HepG2 (cell line): ENCODE measurements around the gene LZTS2. TPM values are rescaled to one million over a fixed set of nuclear protein-coding genes. Genes with fewer than 3 reads are reported as not detected.

Experiments used
- ATAD3A ChIP-seq: sonication (generic); formaldehyde crosslinking; IDR thresholded peaks from 2 replicates; pipeline ENCODE4 v1.4.0; 2020; ENCODE audit warnings: missing genetic modification reagents
- ETV6 ChIP-seq: sonication (generic); formaldehyde crosslinking; conservative IDR thresholded peaks from 2 replicates; pipeline ENCODE4 v1.4.0; 2020; ENCODE audit warnings: missing genetic modification reagents
- FOXP1 ChIP-seq, 2 experiments: fragments of 450-650 bp in 1 of 2; IDR thresholded peaks; 2 replicates each; pipeline ENCODE4 v1.6.1; 2017 to 2018; ENCODE audit warnings: antibody characterized with exemption in 1 of 2
- HMGA1 ChIP-seq: sonication (generic); formaldehyde crosslinking; conservative IDR thresholded peaks from 2 replicates; pipeline ENCODE4 v1.4.0; 2020; ENCODE audit warnings: missing genetic modification reagents
- HNF4A ChIP-seq: sonication (generic); formaldehyde crosslinking; IDR thresholded peaks from 2 replicates; pipeline ENCODE4 v1.4.0; 2020; ENCODE audit warnings: missing genetic modification reagents
- HOXA9 ChIP-seq: sonication (generic); formaldehyde crosslinking; IDR thresholded peaks from 2 replicates; pipeline ENCODE4 v1.8.1; 2022; ENCODE audit warnings: missing genetic modification reagents, mild to moderate bottlenecking, moderate library complexity, borderline replicate concordance
- JARID2 ChIP-seq: sonication (generic); formaldehyde crosslinking; IDR thresholded peaks from 2 replicates; pipeline ENCODE4 v1.8.1; 2023; ENCODE audit warnings: missing genetic modification reagents, inconsistent platforms; ENCODE audit not compliant: insufficient replicate concordance
- KLF9 ChIP-seq: IDR thresholded peaks from 2 replicates; pipeline ENCODE4 v1.6.1; 2016; ENCODE audit warnings: low read depth
- LCORL ChIP-seq, 2 experiments: fragments of 450-650 bp in 1 of 2; sonication (generic) in 1 of 2; formaldehyde crosslinking in 1 of 2; IDR thresholded peaks; 2 replicates each; pipeline versions ENCODE4 v1.5.0 to v1.6.1; 2017 to 2020; ENCODE audit warnings: antibody characterized with exemption in 1 of 2, missing genetic modification reagents in 1 of 2
- MED13 ChIP-seq: sonication (generic); formaldehyde crosslinking; IDR thresholded peaks from 2 replicates; pipeline ENCODE4 v1.5.0; 2020; ENCODE audit warnings: missing genetic modification reagents
- MIER2 ChIP-seq: IDR thresholded peaks from 2 replicates; pipeline ENCODE4 v1.6.1; 2016; ENCODE audit warnings: missing biosample characterization, missing genetic modification reagents
- NFE2 ChIP-seq: sonication (generic); formaldehyde crosslinking; IDR thresholded peaks from 2 replicates; pipeline ENCODE4 v1.4.0; 2020; ENCODE audit warnings: missing genetic modification reagents
- NFE2L2 ChIP-seq: fragments of 150-350 bp; IDR thresholded peaks from 2 replicates; pipeline ENCODE4 v1.6.1; 2014; ENCODE audit warnings: low read length
- PPARG ChIP-seq: conservative IDR thresholded peaks from 2 replicates; pipeline ENCODE4 v1.6.1; 2016; ENCODE audit warnings: missing biosample characterization, missing genetic modification reagents
- REXO4 ChIP-seq: sonication (generic); formaldehyde crosslinking; IDR thresholded peaks from 2 replicates; pipeline ENCODE4 v1.8.0; 2022; ENCODE audit warnings: missing genetic modification reagents, mild to moderate bottlenecking, borderline replicate concordance
- RFX3 ChIP-seq: IDR thresholded peaks from 2 replicates; pipeline ENCODE4 v1.6.1; 2016; ENCODE audit warnings: missing biosample characterization, missing genetic modification reagents
- TRIM24 ChIP-seq: sonication (generic); formaldehyde crosslinking; IDR thresholded peaks from 2 replicates; pipeline ENCODE4 v1.8.0; 2022; ENCODE audit warnings: mild to moderate bottlenecking, missing genetic modification reagents
- U2AF1 ChIP-seq: fragments of 200-400 bp; formaldehyde crosslinking; optimal IDR thresholded peaks from 2 replicates; pipeline ENCODE3; 2017; ENCODE audit warnings: mild to moderate bottlenecking, low read depth, low read length
- ZIK1 ChIP-seq: sonication (generic); formaldehyde crosslinking; IDR thresholded peaks from 2 replicates; pipeline ENCODE4 v1.5.0; 2020; ENCODE audit warnings: mild to moderate bottlenecking, low read depth, missing genetic modification reagents, borderline replicate concordance
- ZNF746 ChIP-seq: sonication (generic); formaldehyde crosslinking; IDR thresholded peaks from 2 replicates; pipeline ENCODE4 v1.8.0; 2022; ENCODE audit warnings: mild to moderate bottlenecking, missing genetic modification reagents
- ZNF839 ChIP-seq: sonication (generic); formaldehyde crosslinking; IDR thresholded peaks from 2 replicates; pipeline ENCODE4 v1.4.0; 2020; ENCODE audit warnings: missing genetic modification reagents, mild to moderate bottlenecking, borderline replicate concordance
- polyA plus RNA-seq, 8 experiments: library from polyadenylated mRNA; depleted of rRNA in 3 of 8; stranded (reverse) in 7 of 8; unstranded in 1 of 8; fragments of >200 nt; fragmentation: Illumina TruSeq in 4 of 8; extraction: Trizol in 4 of 8; gene quantifications; 2 replicates each; pipeline versions ENCODE4 v1.2.1 to v1.2.3, GENCODE V29; 2011 to 2016; ENCODE audit warnings: low read depth in 4 of 8, missing spikeins in 1 of 8, mixed read lengths in 1 of 8; ENCODE audit not compliant: insufficient read depth in 1 of 8
- total RNA-seq, 5 experiments: library from RNA; depleted of rRNA; stranded (reverse); fragments of >200 nt; fragmentation: Illumina TruSeq; extraction: Trizol; gene quantifications; 2 replicates each; pipeline ENCODE4 v1.2.3, GENCODE V29; 2016; ENCODE audit warnings: low read depth in 1 of 5
- TF ChIP-seq, protein P1 (sequence below): sonication (generic); formaldehyde crosslinking; IDR thresholded peaks from 2 replicates; pipeline ENCODE4 v1.8.0; 2022; ENCODE audit warnings: missing genetic modification reagents, low read depth, mild to moderate bottlenecking, borderline replicate concordance
- TF ChIP-seq, protein P2 (sequence below): sonication (generic); formaldehyde crosslinking; IDR thresholded peaks from 2 replicates; pipeline ENCODE4 v1.4.0; 2020; ENCODE audit warnings: mild to moderate bottlenecking, missing genetic modification reagents

LZTS2 gene
- total and polyA plus RNA-seq, 2 of the 13 experiments (the other 11 are each of a cell fraction or from before 2014, with no cell fraction given) = 43.6 to 65.6 TPM

DNA sequence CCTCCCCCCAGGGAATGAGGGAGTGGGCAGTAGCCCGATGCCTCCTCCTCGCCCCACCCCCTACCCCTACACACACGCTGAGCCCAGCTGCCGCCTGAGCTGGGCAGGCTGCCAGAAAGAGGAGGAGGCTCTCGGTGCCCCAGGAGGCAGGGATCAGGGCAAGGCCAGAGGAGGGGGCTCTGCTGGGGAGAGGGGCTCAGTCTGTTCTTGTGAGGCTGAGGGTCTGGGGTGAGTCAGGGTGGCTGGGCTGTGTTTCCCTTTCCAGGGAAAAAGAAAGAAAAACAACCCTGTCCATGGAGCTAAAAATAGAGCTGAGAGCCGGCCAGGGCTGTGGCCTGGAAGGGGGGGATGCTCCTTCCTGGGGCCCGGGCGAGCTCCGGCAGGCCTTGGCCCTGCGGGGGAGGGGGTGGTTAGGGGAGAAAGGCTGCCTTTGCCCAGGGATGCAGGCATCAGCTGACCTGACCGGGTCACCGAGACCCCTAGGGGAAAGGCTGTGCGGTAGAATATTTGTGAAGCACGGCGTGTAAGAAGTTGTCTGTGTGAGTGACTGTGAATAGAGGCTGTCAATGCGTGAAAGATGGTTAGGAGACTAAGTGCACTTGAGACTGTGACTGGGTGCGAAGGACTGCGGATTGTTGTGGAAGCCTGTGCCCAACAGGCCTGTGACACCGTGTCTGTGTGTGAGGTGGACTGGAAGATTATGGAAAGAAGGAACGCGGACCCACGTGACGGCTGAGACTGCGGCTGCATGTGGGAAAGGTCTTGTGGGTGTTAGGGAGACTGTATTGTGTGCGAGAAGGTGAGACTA is 1.2 kb upstream of the LZTS2 start (continued):
- TF ChIP-seq ZIK1 (CRISPR knock-in tag) (no peak), U2AF1 (no peak), PPARG (CRISPR knock-in tag) (no peak), ATAD3A (CRISPR knock-in tag) (no peak), HOXA9 (CRISPR knock-in tag) (0 out of 2 replicates have a peak, but pooled peaks have one; percentile 1), NFE2L2 (no peak), TRIM24 (CRISPR knock-in tag) (no peak), HMGA1 (no peak), ZNF839 (CRISPR knock-in tag) (no peak), JARID2 (CRISPR knock-in tag) (no peak), HNF4A (CRISPR knock-in tag) (no peak), NFE2 (no peak), MIER2 (CRISPR knock-in tag) (0 out of 2 replicates have a peak, but pooled peaks have one; percentile 9), REXO4 (no peak), RFX3 (CRISPR knock-in tag) (no peak), LCORL (IDR thresholded peaks at IDR 0.05) (0 out of 2 replicates have a peak, but pooled peaks have one; percentile 16), LCORL (CRISPR knock-in tag; IDR thresholded peaks at IDR 0.05) (peak; percentile 31; the same call in 1 of the 2 replicates), MED13 (CRISPR knock-in tag) (no peak; the same call in 1 of the 2 replicates), ZNF746 (CRISPR knock-in tag) (no peak), FOXP1 (IDR thresholded peaks at IDR 0.05) (no peak), FOXP1 (CRISPR knock-in tag; IDR thresholded peaks at IDR 0.05) (no peak), KLF9 (CRISPR knock-in tag) (0 out of 2 replicates have a peak, but pooled peaks have one; percentile 21), ETV6 (CRISPR knock-in tag) (no peak)
- TF ChIP-seq, protein P1, sequence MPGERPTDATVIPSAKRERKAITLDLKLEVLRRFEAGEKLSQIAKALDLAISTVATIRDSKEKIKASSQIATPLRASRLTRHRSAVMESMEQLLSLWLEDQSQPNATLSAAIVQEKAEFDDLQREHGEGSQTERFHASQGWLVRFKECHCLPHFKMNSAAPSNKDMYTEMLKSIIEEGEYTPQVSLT (CRISPR knock-in tag) = no peak
- TF ChIP-seq, protein P2, sequence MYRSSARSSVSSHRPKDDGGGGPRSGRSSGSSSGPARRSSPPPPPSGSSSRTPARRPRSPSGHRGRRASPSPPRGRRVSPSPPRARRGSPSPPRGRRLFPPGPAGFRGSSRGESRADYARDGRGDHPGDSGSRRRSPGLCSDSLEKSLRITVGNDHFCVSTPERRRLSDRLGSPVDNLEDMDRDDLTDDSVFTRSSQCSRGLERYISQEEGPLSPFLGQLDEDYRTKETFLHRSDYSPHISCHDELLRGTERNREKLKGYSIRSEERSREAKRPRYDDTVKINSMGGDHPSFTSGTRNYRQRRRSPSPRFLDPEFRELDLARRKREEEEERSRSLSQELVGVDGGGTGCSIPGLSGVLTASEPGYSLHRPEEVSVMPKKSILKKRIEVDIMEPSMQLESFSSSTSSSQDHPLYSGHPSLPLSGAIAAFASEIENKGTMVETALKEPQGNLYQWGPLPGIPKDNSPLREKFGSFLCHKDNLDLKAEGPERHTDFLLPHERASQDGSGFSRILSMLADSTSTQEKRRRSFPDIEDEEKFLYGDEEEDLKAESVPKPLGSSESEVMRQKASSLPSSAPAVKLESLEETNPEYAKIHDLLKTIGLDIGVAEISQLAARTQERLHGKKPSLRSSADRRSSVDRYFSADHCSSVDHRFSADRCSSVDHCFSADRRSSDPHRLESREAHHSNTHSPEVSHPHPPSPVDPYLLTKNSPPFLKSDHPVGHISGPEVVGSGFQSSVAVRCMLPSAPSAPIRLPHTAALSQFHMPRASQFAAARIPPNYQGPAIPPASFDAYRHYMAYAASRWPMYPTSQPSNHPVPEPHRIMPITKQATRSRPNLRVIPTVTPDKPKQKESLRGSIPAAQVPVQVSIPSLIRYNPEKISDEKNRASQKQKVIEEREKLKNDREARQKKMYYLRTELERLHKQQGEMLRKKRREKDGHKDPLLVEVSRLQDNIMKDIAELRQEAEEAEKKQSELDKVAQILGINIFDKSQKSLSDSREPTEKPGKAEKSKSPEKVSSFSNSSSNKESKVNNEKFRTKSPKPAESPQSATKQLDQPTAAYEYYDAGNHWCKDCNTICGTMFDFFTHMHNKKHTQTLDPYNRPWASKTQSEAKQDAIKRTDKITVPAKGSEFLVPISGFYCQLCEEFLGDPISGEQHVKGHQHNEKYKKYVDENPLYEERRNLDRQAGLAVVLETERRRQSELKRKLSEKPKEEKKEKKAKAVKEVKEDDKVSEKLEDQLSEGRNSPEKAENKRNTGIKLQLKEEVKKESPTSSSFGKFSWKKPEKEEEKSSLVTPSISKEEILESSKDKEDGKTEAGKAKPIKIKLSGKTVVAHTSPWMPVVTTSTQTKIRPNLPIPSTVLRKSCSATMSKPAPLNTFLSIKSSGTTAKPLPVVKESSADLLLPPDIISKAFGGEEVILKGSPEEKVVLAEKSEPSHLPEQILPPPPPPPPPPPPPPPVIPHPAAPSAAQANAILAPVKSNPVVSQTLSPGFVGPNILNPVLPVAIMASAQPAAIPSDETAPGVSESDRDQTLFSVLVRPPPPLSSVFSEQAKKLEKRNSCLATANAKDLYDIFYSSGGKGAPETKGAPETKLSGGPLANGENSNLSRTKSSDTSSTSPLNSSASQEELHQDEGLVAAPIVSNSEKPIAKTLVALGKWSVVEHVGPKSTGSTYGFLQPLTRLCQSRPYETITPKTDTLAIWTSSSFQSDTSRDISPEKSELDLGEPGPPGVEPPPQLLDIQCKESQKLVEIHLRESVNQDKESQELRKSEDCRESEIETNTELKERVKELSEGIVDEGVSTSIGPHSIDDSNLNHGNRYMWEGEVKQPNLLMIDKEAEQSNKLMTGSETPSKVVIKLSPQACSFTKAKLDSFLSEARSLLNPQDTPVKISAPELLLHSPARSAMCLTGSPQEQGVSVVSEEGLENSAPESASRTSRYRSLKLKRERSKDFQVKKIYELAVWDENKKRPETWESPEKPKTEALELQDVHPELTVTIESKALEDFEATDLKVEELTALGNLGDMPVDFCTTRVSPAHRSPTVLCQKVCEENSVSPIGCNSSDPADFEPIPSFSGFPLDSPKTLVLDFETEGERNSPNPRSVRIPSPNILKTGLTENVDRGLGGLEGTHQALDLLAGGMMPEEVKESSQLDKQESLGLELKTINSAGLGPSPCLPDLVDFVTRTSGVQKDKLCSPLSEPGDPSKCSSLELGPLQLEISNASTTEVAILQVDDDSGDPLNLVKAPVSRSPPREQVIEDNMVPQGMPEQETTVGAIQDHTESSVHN (CRISPR knock-in tag) = no peak
